Heart left ventricle (tissue), 13 donors: Measurements from ENCODE around the gene GTPBP3.

Experiments
- CTCF ChIP-seq, 12 donors: fragments of 200-600 bp; sonication (generic) in 4 of 12; IDR thresholded peaks; one replicate each; pipeline versions ENCODE4 v1.5.0 to v1.8.0; 2018 to 2022; ENCODE audit warnings: antibody characterized with exemption in 12 of 12, mild to moderate bottlenecking in 5 of 12
- POLR2A ChIP-seq, 2 donors: fragments of 450-650 bp; IDR thresholded peaks; one replicate each; pipeline ENCODE4 v1.6.1; 2017; ENCODE audit warnings: antibody characterized with exemption in 2 of 2, mild to moderate bottlenecking in 2 of 2, moderate library complexity in 2 of 2
- donor health status: ischemic (EF 13 %, LVEDD 7.1; RV severe dilation, severe dysfunction).
- donor health status: DM: no; HTN: yes; CAD: no.
- donor health status: DM: no; HTN: no; CAD: no.
- donor health status: ischemic (EF 25% LVEDD 6.9; RV normal size, moderate dysfunction).
- donor health status: ischemic (EF 25% LVEDD 5.7; RV mildly dilated, moderate dysfunction).
- donor health status: ischemic (EF 35%, LVEDD 5.7; RV mildly dilated, moderate dysfunction).
- donor health status: nonischemic (EF 11% LVEDD 7.7; RV severe dilation, severe dysfunction).
- donor health status: DM: yes; HTN: yes; CAD: no.
- donor health status: PGD.
- donor health status: ischemic (EF 29% LVEDD 5.4; RV normal size, mild dysfunction).
- donor health status: nonischemic (EF 23%, LVEDD 6.1; RV moderate dilation, normal function).

- TF ChIP-seq CTCF (IDR thresholded peaks at IDR 0.05), result no peak
- no peak for TF ChIP-seq POLR2A (IDR thresholded peaks at IDR 0.05)
Observed at GRCh38 chr19:17348700-17349099, 11.3 kb downstream of the GTPBP3 start.
